T-helper 1 cell treated with Interleukin-12 subunit alpha and Interleukin-12 subunit beta and Interleukin-4 antibody, amounts not matched to agents 30 μg/mL and 1 μg/mL, for 36 hours (primary cell): Measurements from ENCODE around the gene IFRD1.
"Not testable (repeated sequence)": the region's sequence is repeated elsewhere in the genome, so short reads cannot be mapped to it uniquely, and the experiment has no call there.

Experiments used
- H3K27ac Mint-ChIP-seq: one replicate; pipeline ENCODE4 v1.8.0; 2021; ENCODE audit warnings: mild to moderate bottlenecking, mixed read lengths
- H3K27me3 Mint-ChIP-seq: one replicate; pipeline ENCODE4 v1.8.0; 2021; ENCODE audit warnings: low read depth, mixed read lengths
- H3K36me3 Mint-ChIP-seq: one replicate; pipeline ENCODE4 v1.8.0; 2021; ENCODE audit warnings: low read depth, mixed read lengths
- H3K4me1 Mint-ChIP-seq: one replicate; pipeline ENCODE4 v1.8.0; 2021; ENCODE audit warnings: low read depth, mixed read lengths
- H3K4me3 Mint-ChIP-seq: one replicate; pipeline ENCODE4 v1.8.0; 2021; ENCODE audit warnings: mild to moderate bottlenecking, moderate library complexity, mixed read lengths
- H3K9me3 Mint-ChIP-seq: one replicate; pipeline ENCODE4 v1.8.0; 2021; ENCODE audit warnings: mixed read lengths

The IFRD1 gene

GRCh38 chr7:112450807-112451761 lies 824 bp downstream of the IFRD1 start:
- peaks cover 5% of the 10 kb centered on the region for H3K36me3 Mint-ChIP-seq
- H3K27me3 Mint-ChIP-seq, result no peaks in the 10 kb centered on the region
- peak overlapping the region; percentile 97 for H3K27ac Mint-ChIP-seq
- peak overlapping the region; percentile 100 for H3K4me3 Mint-ChIP-seq
- H3K9me3 Mint-ChIP-seq, result no peaks in the 10 kb centered on the region
- H3K4me1 Mint-ChIP-seq, result peaks cover 36% of the 10 kb centered on the region

GRCh38 chr7:112452102-112452888 lies 2.0 kb downstream of the IFRD1 start:
- Mint-ChIP-seq H3K4me1 (peaks cover 31% of the 10 kb centered on the region), H3K4me3 (peak overlapping the region; percentile 100), H3K36me3 (peaks cover 5% of the 10 kb centered on the region), H3K27ac (peak overlapping the region; percentile 67), H3K27me3 (no peaks in the 10 kb centered on the region), H3K9me3 (no peaks in the 10 kb centered on the region)

GRCh38 chr7:112453505-112454171 lies 3.4 kb downstream of the IFRD1 start:
- Mint-ChIP-seq H3K4me3 (no peak overlapping the region), H3K4me1 (peaks cover 28% of the 10 kb centered on the region), H3K27me3 (no peaks in the 10 kb centered on the region), H3K9me3 (no peaks in the 10 kb centered on the region), H3K27ac (no peak overlapping the region), H3K36me3 (peaks cover 7% of the 10 kb centered on the region)

- Mint-ChIP-seq H3K36me3 (peaks cover 12% of the 10 kb centered on the region), H3K4me1 (peaks cover 27% of the 10 kb centered on the region)
- H3K27me3 Mint-ChIP-seq, H3K9me3 Mint-ChIP-seq, H3K27ac Mint-ChIP-seq, H3K4me3 Mint-ChIP-seq: not testable (repeated sequence)
These were observed 3.9 kb downstream of the IFRD1 start for GRCh38 chr7:112454191-112454590.

GRCh38 chr7:112459645-112460044 lies 9.4 kb downstream of the IFRD1 start:
- Mint-ChIP-seq H3K4me3 (no peak overlapping the region), H3K27ac (no peak overlapping the region), H3K9me3 (no peaks in the 10 kb centered on the region), H3K36me3 (peaks cover 43% of the 10 kb centered on the region), H3K4me1 (peaks cover 6% of the 10 kb centered on the region), H3K27me3 (no peaks in the 10 kb centered on the region)

GRCh38 chr7:112462236-112462635 lies 12.0 kb downstream of the IFRD1 start:
- Mint-ChIP-seq H3K4me3 (no peak overlapping the region), H3K4me1 (peaks cover 6% of the 10 kb centered on the region), H3K27me3 (no peaks in the 10 kb centered on the region), H3K27ac (no peak overlapping the region), H3K36me3 (peaks cover 44% of the 10 kb centered on the region), H3K9me3 (no peaks in the 10 kb centered on the region)

GRCh38 chr7:112467867-112468266 lies 17.6 kb downstream of the IFRD1 start:
- Mint-ChIP-seq H3K36me3 (peaks cover 44% of the 10 kb centered on the region), H3K9me3 (no peaks in the 10 kb centered on the region), H3K27ac (no peak overlapping the region), H3K27me3 (no peaks in the 10 kb centered on the region), H3K4me1 (peaks cover 1% of the 10 kb centered on the region), H3K4me3 (no peak overlapping the region)

GRCh38 chr7:112470194-112470593 lies 19.9 kb downstream of the IFRD1 start:
- Mint-ChIP-seq H3K36me3 (peaks cover 47% of the 10 kb centered on the region), H3K27me3 (no peaks in the 10 kb centered on the region), H3K27ac (no peak overlapping the region), H3K4me3 (no peak overlapping the region), H3K9me3 (no peaks in the 10 kb centered on the region), H3K4me1 (peaks cover 1% of the 10 kb centered on the region)

GRCh38 chr7:112476390-112477052 lies 26.3 kb downstream of the IFRD1 start:
- H3K9me3 Mint-ChIP-seq, result no peaks in the 10 kb centered on the region
- H3K27ac Mint-ChIP-seq, result no peak overlapping the region
- no peaks in the 10 kb centered on the region for H3K27me3 Mint-ChIP-seq
- peaks cover 1% of the 10 kb centered on the region for H3K4me1 Mint-ChIP-seq
- peaks cover 26% of the 10 kb centered on the region for H3K36me3 Mint-ChIP-seq
- no peak overlapping the region for H3K4me3 Mint-ChIP-seq

GRCh38 chr7:112481121-112481736 lies 31.0 kb downstream of the IFRD1 start:
- peaks cover 6% of the 10 kb centered on the region for H3K36me3 Mint-ChIP-seq

GRCh38 chr7:112481833-112482670 lies 31.8 kb downstream of the IFRD1 start:
- Mint-ChIP-seq H3K36me3 (peaks cover 5% of the 10 kb centered on the region), H3K27me3 (no peaks in the 10 kb centered on the region), H3K9me3 (no peaks in the 10 kb centered on the region), H3K4me1 (peaks cover 3% of the 10 kb centered on the region), H3K27ac (no peak overlapping the region), H3K4me3 (no peak overlapping the region)

More at GRCh38 chr7:112481121-112481736, 31.0 kb downstream of the IFRD1 start:
- Mint-ChIP-seq H3K9me3 (no peaks in the 10 kb centered on the region), H3K27me3 (no peaks in the 10 kb centered on the region), H3K4me3 (no peak overlapping the region), H3K27ac (no peak overlapping the region), H3K4me1 (peaks cover 3% of the 10 kb centered on the region)

GRCh38 chr7:112484671-112485167 lies 34.5 kb downstream of the IFRD1 start:
- Mint-ChIP-seq H3K4me1 (peaks cover 3% of the 10 kb centered on the region), H3K27ac (no peak overlapping the region), H3K9me3 (no peaks in the 10 kb centered on the region), H3K27me3 (no peaks in the 10 kb centered on the region), H3K36me3 (peaks cover 3% of the 10 kb centered on the region), H3K4me3 (no peak overlapping the region)

- no peak overlapping the region for H3K27ac Mint-ChIP-seq
- H3K4me1 Mint-ChIP-seq, result peaks cover 3% of the 10 kb centered on the region
- peaks cover 3% of the 10 kb centered on the region for H3K36me3 Mint-ChIP-seq
- no peaks in the 10 kb centered on the region for H3K9me3 Mint-ChIP-seq
- H3K4me3 Mint-ChIP-seq, result no peak overlapping the region
- H3K27me3 Mint-ChIP-seq, result no peaks in the 10 kb centered on the region
These were observed 35.5 kb downstream of the IFRD1 start for GRCh38 chr7:112485766-112486165.
